Heart right ventricle (tissue), 16 donors: ENCODE measurements around the gene RAB6B. TPM values are rescaled to one million over a fixed set of nuclear protein-coding genes. Genes with fewer than 3 reads are reported as not detected.

Source experiments
- ATAC-seq, 8 donors: fragments of 200-7000 bp; cut with Tn5 transposase; one replicate each; pipeline ENCODE4 v1.9.1; 2020; ENCODE audit warnings: mild to moderate bottlenecking in 8 of 8, moderate library complexity in 8 of 8, moderate number of reproducible peaks in 1 of 8
- DNase-seq, 2 donors: peaks; one replicate each; pipeline ENCODE4 v3.0.0-alpha.2; 2020
- H3K27ac ChIP-seq, 10 donors: fragments of 200-600 bp; sonication (generic) in 2 of 10; one replicate each; pipeline versions ENCODE4 v1.5.0 to v1.8.0; 2020 to 2022; ENCODE audit warnings: mild to moderate bottlenecking in 3 of 10
- H3K27me3 ChIP-seq, 7 donors: fragments of 200-600 bp; one replicate each; pipeline ENCODE4 v1.8.0; 2021 to 2022; ENCODE audit warnings: mild to moderate bottlenecking in 2 of 7
- H3K36me3 ChIP-seq, 9 donors: fragments of 200-600 bp; sonication (generic) in 1 of 9; one replicate each; pipeline versions ENCODE4 v1.5.0 to v1.8.0; 2020 to 2022; ENCODE audit warnings: mild to moderate bottlenecking in 2 of 9
- H3K4me1 ChIP-seq, 9 donors: fragments of 200-600 bp; sonication (generic) in 1 of 9; one replicate each; pipeline versions ENCODE4 v1.5.0 to v1.8.0; 2020 to 2022; ENCODE audit warnings: mild to moderate bottlenecking in 4 of 9
- H3K4me3 ChIP-seq, 10 donors: fragments of 200-600 bp; sonication (generic) in 2 of 10; one replicate each; pipeline versions ENCODE4 v1.5.0 to v1.8.0; 2020 to 2022; ENCODE audit warnings: mild to moderate bottlenecking in 7 of 10, moderate library complexity in 2 of 10
- H3K9me3 ChIP-seq, 11 donors: fragments of 200-600 bp in 10 of 11; sonication (generic) in 2 of 11; one replicate each; pipeline versions ENCODE4 v1.5.0 to v1.8.0; 2013 to 2022; ENCODE audit warnings: mild to moderate bottlenecking in 2 of 11, control low read depth in 1 of 11, moderate library complexity in 1 of 11
- CTCF ChIP-seq, 9 donors: fragments of 200-600 bp; sonication (generic) in 2 of 9; IDR thresholded peaks; one replicate each; pipeline versions ENCODE4 v1.5.0 to v1.8.0; 2021 to 2022; ENCODE audit warnings: antibody characterized with exemption in 9 of 9, mild to moderate bottlenecking in 5 of 9, moderate library complexity in 1 of 9
- WGBS, 2 donors: extraction: QIAGEN DNeasy Blood & Tissue Kit; methylation state at CpG; one replicate each; pipeline ENCODE4 v1.1.7; 2013; ENCODE audit warnings: inconsistent platforms in 1 of 2; 5-methylcytosine and 5-hydroxymethylcytosine counted together
- intact Hi-C, 10 donors: fragments of 100-400 bp; cut with DNase I; formaldehyde crosslinking; loops; one replicate each; pipeline versions ENCODE4 v1.11.1 to v1.14.2; 2022
- polyA plus RNA-seq, 2 donors: library from polyadenylated mRNA; stranded (reverse); fragments of 200-250 nt; gene quantifications; one replicate each; pipeline ENCODE4 v1.2.3, GENCODE V29; 2013
- total RNA-seq, 10 donors: library from RNA; stranded (reverse); fragmentation: NEBNext Ultra II Directional in 3 of 10; extraction: Animal tissue kit (Norgen Biotek cat#: 25700) in 3 of 10; gene quantifications; one replicate each; pipeline versions ENCODE4 v1.2.1 to v1.2.4, GENCODE V29; 2021 to 2023
- donor health status: Arrhythmogenic right ventricular cardiomyopathy.
- donor health status: ischemic (EF 13 %, LVEDD 7.1; RV severe dilation, severe dysfunction).
- donor health status: healthy with polysubstance abuse.
- donor health status: DM: no; HTN: yes; CAD: no.
- donor health status: DM: no; HTN: no; CAD: no.
- donor health status: ischemic (EF 25% LVEDD 6.9; RV normal size, moderate dysfunction).
- donor health status: ischemic (EF 25% LVEDD 5.7; RV mildly dilated, moderate dysfunction).
- donor health status: healthy.
- donor health status: DM: yes; HTN: yes; CAD: no.
- donor health status: Ischemic cardiomyopathy.
- donor health status: ischemic (EF 35%, LVEDD 5.7; RV mildly dilated, moderate dysfunction).
- donor health status: nonischemic (EF 11% LVEDD 7.7; RV severe dilation, severe dysfunction).
- donor health status: DM: yes; HTN: yes; CAD: no.
- donor health status: PGD.
- donor health status: ischemic (EF 29% LVEDD 5.4; RV normal size, mild dysfunction).
- donor health status: nonischemic (EF 23%, LVEDD 6.1; RV moderate dilation, normal function).

The RAB6B gene
- total and polyA plus RNA-seq, 12 donors, result 7.0 to 73.8 (median 44.2) TPM

GRCh38 chr3:133838296-133838789 lies 57.3 kb downstream of the RAB6B start:
- DNase-seq, result no peak
- H3K4me3 ChIP-seq, result no peak overlapping the region
- no peak overlapping the region for H3K27ac ChIP-seq
- no peaks in the 10 kb centered on the region for H3K27me3 ChIP-seq
- H3K9me3 ChIP-seq, result no peaks in the 10 kb centered on the region
- ATAC-seq, result no peak
- peaks cover 0 to 3% (median 0%) of the 10 kb centered on the region in 9 donors for H3K4me1 ChIP-seq
- H3K36me3 ChIP-seq, result peaks cover 0 to 52% (median 0%) of the 10 kb centered on the region in 9 donors
- intact Hi-C loops, result no loop called here
- WGBS, 2 donors, result 88 to 95% methylated on average over 4 of the region's 4 CpGs
- TF ChIP-seq CTCF (IDR thresholded peaks at IDR 0.05), result no peak

GRCh38 chr3:133837487-133838295 lies 58.0 kb downstream of the RAB6B start:
- no peak overlapping the region for H3K27ac ChIP-seq
- no peaks in the 10 kb centered on the region for H3K4me1 ChIP-seq
- H3K27me3 ChIP-seq, result no peaks in the 10 kb centered on the region
- WGBS, 2 donors, result 94% methylated on average over 22 of the region's 22 CpGs
- ATAC-seq (no peak), DNase-seq (no peak)
- intact Hi-C loops, result no loop called here
- H3K36me3 ChIP-seq, result peaks cover 0 to 58% (median 0%) of the 10 kb centered on the region in 9 donors
- no peak for TF ChIP-seq CTCF (IDR thresholded peaks at IDR 0.05)
- no peaks in the 10 kb centered on the region for H3K9me3 ChIP-seq
- no peak overlapping the region for H3K4me3 ChIP-seq

GRCh38 chr3:133836497-133837158 lies 59.1 kb downstream of the RAB6B start:
- DNase-seq, result no peak

More at GRCh38 chr3:133836497-133837158, 59.1 kb downstream of the RAB6B start:
- no peaks in the 10 kb centered on the region for H3K9me3 ChIP-seq
- no peaks in the 10 kb centered on the region for H3K4me1 ChIP-seq
- no peak for ATAC-seq
- intact Hi-C loops, result no loop called here
- H3K36me3 ChIP-seq, result peaks cover 0 to 61% (median 0%) of the 10 kb centered on the region in 9 donors
- no peak overlapping the region for H3K4me3 ChIP-seq
- no peak for TF ChIP-seq CTCF (IDR thresholded peaks at IDR 0.05)
- 85 to 88% methylated on average over 6 of the region's 6 CpGs for WGBS, 2 donors
- no peak overlapping the region for H3K27ac ChIP-seq
- no peaks in the 10 kb centered on the region for H3K27me3 ChIP-seq
